GM19043 (cell line): Measurements from ENCODE around the gene PSENEN.
"Not testable (repeated sequence)": the region's sequence is repeated elsewhere in the genome, so short reads cannot be mapped to it uniquely, and the experiment has no call there.

Experiments
- ATAC-seq: cut with Tn5 transposase; IDR thresholded peaks from one replicate; pipeline ENCODE4 v1.9.1; 2021; ENCODE audit warnings: low read depth; ENCODE audit not compliant: unreplicated experiment

PSENEN gene

GRCh38 chr19:35786299-35787160 lies 41.1 kb downstream of the PSENEN start:
- no peak for ATAC-seq

- no peak for ATAC-seq
Measured at GRCh38 chr19:35787227-35787799, 41.9 kb downstream of the PSENEN start.

- no peak for ATAC-seq
Measured at GRCh38 chr19:35788205-35788960, 42.9 kb downstream of the PSENEN start.

GRCh38 chr19:35789195-35789977 lies 43.9 kb downstream of the PSENEN start:
- ATAC-seq: no peak

DNA sequence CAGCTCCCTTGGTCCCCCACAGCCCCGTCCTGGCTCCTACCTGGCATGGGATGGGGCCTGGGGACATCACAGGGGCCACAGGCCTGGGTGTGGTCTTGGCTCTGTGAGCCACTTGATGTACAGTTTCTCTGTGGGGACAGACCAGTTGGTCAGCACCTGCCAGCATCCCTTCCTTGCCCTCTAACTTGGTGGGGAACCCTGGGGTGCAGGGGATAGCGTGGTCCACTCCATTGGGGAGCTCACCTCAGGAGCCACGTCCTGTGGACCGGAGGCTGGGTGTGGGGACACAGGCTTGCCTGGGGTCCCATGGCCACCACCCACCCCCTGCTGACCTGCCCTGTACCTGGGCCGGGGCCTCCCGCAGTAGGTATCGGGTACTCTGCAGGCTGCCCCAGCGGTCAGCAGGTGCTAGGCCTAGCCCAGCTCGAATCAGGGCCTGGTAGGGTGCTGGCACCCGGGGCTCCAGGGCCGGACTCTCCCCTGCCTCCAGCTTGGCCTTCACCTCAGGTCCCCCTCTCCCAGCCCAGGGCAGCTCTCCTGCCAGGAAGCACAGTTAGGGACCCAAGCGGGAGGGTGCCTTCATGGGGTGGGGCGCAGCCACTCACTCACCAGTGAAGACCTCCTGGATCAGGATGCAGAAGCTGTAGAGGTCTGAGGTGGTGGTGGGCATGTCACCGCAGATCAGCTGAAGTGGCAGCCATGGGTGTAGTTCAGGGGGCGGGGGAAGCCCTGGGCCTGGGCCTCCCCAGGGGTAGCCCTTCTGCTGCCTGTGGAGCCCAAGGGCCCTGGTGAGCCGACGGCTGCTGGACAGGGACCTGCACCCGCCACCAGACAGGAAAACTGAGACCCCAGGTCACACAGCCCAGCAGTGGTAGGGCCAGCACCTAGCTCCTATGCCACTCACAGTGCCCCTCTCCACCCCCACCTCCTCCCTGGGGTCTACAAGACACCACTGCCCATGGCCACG lies 44.8 kb downstream of the PSENEN start:
- no peak for ATAC-seq

DNA sequence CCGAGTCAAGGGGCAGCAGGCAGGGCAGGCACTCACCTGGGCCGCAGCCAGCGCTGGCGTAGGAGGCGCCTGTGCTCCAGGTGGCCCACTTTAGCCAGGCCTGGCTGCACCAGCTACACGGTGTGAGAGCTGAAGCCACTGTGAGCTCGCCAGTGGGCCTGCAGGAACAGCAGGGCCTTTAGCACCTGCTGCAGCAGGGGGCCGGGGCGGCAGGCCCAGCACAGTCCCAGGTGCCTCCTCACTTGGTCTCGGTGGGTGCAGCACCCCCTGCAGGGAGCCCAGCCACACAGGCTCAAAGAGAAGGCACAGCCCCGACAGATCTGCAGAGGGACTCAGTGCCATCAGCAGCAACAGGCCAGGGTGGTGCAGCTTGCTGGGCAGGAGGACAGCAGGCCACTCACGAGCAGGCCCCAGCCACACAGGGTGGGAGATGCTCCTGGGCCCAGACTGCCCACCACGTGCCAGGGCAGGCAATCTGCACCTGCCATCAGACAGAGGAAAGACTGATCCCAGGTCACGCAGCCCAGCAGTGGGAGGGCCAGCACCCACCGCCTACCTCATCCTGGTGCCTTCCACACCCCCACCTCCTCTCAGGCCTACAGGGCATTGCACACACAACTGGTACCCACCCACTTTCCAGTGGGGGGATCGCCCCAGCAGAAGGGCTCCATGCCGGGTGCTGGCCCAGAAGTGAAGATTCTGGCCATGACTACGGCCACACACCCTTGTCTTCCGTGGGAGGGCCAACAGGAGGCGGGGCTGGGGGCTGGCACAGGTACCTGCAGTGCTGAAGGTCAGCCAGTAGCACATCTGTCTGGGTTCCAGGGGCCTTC lies 45.7 kb downstream of the PSENEN start:
- no peak for ATAC-seq

DNA sequence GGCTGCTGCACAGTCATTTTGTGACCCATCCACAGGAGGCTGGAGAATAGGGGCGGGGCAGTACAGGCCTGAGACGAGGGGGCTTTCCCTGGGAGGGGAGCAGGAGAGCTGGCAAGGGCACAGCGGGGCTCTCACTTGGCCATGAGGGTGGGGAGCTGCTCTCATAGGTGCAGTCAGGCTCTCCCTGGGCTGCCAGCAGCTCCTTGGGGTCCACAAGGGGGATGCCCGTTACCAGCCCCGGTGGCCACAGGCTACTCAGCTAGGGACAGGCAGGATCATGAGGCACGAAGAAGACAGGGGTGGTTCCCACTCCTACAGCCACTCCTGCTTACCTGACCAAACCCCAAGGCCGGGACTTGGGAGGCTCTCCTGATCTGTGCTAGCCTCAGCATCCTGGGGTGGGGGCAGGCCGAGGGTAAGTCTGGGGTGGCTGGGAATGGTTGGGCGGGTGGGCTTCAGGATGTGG lies 46.4 kb downstream of the PSENEN start:
- no peak for ATAC-seq

DNA sequence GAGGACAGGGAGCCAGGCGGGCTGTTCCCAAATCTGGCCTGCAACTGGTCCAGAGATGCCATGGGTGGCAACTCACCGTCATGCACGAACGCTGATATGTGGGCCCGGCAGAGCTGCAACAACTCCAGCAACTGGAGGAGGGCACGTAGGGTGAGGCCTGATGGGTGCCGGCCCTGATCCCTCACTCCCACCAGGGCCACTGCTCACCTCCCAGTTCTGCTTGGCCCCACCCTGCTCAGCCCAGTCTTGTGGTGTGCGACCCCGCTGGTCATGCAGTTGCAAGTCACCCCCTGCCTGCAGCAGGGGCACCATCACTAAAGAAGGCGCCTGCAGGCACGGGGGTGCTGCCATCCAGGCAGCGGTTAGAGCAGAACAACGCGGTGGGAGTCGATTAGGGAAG lies 46.9 kb downstream of the PSENEN start:
- no peak for ATAC-seq

DNA sequence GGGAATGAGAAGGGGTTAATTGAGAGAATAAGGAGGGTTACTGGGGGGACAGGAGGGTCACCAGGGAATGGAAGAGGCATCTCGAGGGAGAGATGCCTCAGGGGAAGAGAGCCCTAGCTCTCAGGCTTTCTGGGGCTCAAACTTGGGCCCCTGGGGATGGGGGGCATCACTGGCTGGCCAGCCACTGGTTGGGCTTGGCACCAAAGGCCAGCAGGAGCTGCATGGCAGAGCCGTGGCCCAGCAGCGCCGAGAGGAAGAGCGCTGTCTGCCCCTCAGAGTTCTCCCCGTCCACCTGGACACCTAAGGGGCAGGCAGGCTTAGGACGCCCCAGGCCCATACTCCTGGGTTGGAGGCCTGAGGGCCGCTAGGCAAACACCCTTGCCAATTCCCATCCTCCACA lies 47.4 kb downstream of the PSENEN start:
- no peak for ATAC-seq

DNA sequence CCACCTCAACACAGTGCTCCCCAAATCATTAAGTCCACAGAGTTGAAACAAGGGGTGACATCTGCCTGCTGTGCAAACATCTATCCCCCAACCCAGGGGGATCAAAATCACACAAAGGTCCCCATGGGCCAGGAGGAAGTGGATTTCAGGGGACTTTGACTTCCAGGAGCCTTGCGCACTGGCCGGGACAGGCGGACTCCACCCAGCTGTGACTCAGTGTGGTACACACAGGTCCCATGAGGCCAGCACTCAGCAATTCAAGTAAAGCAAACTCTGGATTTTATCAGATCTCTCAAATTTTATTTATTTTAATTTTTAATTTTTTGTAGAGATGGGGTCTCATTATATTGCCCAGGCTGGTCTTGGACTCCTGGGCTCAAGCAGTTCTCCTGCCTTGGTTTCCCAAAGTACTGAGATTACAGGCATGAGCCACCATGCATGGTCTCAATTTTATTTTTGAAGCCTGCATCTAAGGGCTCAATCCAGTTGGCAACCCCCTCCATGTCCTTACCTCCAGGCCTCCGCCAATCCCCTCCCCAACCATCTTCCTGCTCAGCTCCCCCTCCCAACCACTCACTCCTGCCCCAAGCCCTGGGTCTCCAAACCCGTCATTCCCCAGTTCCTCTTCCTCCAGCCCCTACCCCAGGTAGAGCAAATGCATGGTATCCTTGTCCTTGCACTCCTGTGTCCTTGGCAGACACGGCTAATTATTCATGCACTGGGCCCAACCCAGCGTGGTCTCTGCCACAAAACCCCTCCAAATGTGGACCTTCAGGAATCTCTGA lies 48.1 kb downstream of the PSENEN start:
- no peak for ATAC-seq

DNA sequence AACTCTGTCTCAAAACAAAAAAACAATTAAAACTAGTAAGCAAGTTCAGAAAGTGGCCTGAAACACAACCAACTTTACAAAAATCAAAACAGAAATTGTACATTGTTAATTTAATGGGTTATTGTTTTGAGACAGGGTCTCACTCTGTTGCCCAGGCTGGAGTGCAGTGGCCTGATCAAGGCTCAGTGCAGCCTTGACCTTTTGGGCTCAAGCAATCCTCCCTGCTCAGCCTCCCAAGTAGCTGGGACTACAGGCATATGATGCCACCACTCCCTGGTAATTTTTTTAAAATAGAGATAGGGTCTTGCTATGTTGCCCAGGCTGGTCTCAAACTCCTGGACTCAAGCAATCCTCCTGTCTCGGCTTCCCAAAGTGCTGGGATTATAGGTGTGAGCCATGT lies 50.1 kb downstream of the PSENEN start:
- ATAC-seq: not testable (repeated sequence)
